Limb (tissue), 2 donors: ENCODE measurements around the gene LRRK1.

Source experiments
- DNase-seq, 2 donors: peaks; one replicate each; pipeline ENCODE4 v3.0.0-alpha.2; 2016; ENCODE audit errors: extremely low spot score in 2 of 2

LRRK1 gene

DNA sequence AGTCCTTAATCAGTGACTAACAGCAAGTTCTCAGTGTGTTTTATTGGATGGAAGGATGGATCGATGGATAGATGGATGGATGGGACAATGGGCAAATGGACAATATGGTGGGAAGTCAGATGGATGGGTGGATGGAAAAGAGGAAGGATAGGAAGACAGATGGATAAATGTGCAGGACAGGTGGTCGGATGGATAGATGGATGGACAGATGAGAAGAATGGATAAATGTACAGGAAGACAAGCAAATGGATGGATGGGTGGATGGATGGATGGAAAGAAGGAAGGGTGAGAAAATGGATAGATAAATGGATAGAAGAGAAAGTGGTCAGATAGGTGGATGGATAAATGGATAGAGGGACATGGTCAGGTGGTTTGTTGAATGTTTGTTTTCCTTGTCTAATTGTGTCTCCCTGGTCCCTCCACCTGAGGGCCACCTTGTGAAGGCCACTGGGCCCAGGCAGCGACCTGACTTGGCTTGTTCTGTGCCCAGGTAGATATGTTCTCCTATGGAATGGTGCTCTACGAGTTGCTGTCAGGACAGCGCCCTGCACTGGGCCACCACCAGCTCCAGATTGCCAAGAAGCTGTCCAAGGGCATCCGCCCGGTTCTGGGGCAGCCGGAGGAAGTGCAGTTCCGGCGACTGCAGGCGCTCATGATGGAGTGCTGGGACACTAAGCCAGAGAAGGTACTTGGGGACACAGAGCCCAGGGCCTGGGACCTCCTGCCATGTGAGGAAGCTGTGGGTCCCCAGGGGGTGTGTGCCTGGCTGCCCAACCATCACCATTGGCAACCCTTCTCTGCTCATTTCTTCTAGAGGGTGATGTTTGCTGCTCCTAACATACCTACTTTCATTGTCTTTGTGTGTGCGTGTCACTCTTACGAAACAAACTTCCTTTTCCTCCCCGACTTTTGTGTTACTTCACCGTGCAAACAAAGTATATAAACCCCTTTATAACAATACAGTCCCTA lies 137.5 kb downstream of the LRRK1 start:
- no peak for DNase-seq

DNA sequence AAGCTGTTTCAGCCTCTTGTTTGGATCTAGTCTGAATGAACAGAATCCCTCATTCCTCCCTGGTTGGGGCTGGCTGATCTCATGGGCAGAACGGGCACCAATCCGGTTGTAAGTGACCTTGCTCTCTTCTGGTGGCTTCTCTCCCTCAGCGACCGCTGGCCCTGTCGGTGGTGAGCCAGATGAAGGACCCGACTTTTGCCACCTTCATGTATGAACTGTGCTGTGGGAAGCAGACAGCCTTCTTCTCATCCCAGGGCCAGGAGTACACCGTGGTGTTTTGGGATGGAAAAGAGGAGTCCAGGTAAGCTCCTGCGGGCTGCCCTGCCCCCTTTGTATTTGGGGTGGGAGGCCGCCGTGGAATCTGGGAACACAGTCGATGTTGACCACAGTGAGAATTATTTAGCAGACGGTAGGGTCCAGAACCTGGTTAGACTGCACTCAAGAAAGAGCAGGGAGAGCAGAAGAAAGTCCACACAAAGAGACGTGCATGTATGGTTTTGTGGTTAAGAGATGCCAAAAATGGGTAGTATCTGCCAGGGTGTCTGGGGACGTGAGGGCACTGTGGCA lies 138.8 kb downstream of the LRRK1 start:
- peak in 1 of 2 donors; percentile 3 for DNase-seq

DNA sequence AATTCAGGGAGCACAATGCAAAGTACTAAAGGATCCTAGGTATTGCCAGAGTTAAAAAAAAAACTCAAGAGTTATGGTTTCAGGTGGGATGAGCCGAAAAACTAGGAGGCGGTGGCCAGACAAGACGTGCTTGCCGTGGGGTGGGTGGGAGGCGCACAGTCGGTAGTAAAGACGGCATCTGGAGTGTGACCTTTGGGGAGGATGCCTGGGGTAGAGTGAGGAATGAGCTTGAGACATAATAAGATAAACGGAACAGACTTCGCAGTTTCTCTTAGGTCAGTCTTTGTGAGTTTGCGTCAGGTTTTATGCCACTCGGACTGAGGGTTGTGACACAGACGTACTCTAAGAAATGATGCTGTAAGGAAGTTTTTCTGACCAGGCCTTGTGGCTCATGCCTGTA lies 139.6 kb downstream of the LRRK1 start:
- DNase-seq: peak in 1 of 2 donors; percentile 7

DNA sequence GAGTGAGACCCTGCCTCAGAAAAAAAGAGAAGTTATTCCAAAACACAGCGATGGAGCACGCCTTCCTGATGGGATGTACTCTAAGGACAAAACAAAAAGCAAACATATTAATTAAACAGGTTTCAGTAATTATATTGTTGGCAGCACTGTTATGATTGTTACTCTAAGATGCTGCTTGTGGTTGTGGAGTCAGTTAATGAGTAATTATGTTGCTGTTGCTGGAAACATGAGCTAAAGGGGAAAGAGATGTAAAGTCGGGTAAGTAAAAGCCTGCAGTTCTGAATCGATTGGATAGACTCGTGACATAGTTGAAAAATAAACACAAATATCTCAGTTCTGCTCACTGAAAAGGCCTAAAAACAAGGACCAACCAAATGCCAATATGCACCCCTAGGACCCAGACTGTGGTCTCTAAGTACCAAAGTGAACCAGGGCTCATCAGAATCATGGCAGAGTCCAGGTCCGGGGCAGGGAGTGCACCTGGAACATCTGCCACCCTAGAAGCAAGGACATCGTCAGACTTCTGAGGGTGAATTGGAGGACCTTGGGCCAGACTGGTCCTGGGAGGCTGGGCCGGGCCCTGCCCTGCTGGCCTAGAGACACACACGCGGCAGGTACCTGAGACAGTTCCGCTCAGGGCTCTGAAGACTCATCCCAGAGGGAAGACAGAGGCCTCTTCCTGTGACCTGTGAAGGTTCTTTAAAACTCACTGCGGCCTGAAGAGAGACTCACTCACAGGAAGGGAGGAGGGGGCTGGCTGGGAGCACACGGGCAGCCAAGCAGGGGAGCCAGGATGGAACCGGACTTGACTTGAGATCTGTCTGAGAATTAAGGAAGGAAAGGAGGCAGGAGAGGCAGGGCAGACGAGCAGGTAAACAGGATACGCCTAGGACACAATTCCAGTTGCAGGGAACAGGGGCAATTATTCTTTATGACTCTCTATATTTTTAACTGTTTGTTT lies 140.5 kb downstream of the LRRK1 start:
- peak in 1 of 2 donors; percentile 12 for DNase-seq

DNA sequence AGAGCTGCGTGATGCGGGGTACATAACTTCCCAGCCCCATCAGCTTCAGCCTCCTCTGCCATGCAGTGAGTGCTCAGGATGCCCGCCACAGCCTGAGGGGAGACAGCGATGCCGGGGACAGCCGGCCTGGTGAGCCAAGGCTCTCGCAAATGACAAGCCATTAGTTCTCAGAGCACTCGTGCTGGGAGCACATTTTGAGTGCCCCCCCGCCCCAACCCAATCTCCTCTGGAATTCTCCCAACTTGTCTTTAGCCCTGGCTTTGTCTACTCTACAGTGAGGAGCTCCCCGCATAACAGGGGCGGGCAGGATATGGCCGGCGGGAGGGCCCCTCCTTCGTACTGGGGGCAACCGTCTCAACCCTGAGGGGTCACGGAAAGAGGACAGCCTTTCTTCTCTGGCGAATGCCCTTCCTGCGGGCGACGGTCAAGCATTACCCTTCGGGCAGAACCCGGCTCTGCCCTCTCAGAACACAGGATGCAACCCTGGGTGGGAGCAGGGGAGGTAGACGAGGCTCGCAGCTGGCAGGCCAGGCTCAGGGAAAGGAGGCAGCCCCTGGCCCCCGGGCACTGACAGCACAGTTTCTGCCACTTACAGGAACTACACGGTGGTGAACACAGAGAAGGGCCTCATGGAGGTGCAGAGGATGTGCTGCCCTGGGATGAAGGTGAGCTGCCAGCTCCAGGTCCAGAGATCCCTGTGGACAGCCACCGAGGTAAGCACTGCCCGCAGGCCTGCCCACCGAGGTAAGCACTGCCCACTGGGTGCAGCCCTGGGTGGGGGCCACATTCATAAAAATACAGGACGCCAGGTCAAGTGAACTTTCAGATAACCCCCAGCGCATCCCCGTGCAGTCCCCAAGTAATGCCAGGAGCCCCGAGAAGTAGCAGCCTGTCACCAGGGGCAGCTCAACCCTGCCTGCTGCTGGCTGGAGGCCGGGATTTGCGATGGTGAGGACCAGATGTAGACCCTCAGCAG lies 141.7 kb downstream of the LRRK1 start:
- DNase-seq: peak in 1 of 2 donors; percentile 30

DNA sequence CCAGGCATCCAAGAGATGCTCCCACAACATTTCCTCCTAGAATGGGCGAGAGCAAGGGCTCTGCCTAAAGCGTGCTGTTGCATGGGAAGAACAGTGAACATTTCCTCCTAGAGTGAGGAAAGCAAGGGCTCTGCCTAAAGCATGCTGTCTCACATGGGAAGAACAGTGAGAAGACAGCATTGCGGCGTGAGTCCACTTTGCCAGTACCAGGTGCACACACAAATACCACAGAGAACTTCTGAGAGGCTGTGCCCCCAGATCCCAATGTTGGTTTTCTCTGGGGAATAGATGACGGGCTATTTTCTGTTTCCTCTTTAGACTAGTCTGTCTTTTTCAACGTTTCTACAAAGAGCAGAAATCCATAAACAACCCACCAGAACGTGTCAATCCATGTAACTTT lies 142.9 kb downstream of the LRRK1 start:
- peak in 1 of 2 donors; percentile 12 for DNase-seq

DNA sequence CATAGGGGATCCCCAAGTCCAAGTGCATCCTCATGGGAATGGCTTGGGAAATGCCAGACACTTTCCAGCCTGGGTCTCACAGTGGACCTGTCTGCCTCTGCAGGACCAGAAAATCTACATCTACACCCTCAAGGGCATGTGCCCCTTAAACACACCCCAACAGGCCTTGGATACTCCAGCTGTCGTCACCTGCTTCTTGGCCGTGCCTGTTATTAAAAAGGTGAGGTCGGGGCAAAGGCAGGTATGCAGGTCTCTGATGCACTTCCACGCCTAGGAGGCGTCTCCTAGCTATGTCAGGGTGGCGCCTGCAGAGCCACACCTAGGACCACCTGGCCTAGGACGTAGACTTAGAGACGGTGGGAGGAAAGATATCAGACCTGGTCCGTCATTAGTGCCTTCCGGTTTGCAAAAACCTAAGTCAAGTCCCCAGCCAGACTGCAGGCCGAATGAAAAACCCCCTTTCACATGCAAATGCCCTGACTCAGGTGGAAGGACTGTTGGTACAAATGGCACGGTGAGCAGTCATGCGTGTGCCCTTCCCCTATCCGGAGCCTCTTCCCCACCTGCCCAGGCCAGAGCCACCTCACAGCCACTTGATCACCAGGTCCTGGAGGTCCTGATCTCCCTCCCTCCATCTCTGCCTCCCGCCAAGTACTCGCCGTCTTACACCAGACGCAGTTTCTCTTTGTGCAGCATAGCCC lies 143.5 kb downstream of the LRRK1 start:
- peak in 1 of 2 donors; percentile 23 for DNase-seq

DNA sequence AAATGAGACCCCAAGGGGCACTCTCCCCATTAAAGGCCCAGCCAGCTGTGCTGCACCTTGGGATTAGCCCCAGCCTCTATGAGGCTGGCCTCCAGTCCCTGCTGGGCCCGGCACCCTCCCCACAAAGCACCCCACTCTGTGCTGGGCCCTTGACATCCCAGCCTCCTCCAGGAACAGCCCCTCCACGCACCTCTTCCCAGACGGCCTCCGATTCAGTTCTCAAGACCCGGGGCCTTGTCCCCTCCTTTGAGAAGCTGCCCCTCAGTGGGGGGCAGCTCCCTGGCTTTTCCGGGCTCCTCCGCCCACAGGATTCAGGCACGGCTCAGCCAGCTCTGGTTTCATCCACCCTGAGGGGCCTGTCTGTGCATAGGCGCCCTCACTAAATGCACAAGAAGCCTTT lies 144.1 kb downstream of the LRRK1 start:
- no peak for DNase-seq

DNA sequence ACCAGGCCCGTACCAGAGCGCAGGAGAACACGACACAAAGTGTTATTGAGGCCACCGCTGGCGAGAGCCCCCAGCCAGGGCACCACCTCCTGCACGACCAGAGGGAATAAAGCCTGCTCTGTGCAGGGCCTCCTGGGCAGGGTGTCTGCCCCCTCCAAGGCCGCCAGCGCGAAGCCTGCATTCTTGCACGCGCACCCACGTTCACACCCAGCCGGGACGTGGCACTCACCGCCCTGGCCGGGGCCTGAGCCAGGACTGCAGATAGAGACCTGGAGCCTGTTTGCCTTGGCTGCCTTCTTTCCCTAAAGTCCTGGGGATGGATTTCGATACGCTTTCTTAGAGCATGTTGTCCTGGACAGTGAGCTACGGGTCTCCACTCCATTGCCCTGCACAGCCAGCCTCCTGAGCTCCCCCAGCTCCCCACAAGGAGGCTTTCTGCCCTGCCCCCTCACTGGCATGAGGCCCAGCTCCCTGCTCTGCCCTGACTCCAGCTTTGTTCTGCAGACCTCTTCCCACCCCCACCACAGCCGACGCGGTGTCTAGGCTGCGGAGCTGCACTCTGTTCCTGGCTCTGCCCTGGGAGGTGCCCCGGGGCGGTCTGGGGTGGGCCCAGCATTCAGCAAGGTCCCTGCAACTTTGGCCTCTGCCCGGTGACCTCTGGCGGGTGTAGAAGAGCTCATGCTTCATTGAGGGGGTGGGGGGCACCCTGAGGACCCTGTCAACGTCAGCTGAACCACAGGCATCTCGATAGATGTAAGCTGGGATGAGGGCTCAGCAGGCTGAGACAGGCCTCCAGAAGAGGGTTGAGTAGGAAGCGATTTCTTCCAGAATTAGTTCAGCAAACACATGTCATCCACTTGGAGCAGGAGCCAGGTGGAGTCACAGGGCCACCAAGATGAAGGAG lies 145.0 kb downstream of the LRRK1 start:
- peak; percentile 32 to 75 for DNase-seq

DNA sequence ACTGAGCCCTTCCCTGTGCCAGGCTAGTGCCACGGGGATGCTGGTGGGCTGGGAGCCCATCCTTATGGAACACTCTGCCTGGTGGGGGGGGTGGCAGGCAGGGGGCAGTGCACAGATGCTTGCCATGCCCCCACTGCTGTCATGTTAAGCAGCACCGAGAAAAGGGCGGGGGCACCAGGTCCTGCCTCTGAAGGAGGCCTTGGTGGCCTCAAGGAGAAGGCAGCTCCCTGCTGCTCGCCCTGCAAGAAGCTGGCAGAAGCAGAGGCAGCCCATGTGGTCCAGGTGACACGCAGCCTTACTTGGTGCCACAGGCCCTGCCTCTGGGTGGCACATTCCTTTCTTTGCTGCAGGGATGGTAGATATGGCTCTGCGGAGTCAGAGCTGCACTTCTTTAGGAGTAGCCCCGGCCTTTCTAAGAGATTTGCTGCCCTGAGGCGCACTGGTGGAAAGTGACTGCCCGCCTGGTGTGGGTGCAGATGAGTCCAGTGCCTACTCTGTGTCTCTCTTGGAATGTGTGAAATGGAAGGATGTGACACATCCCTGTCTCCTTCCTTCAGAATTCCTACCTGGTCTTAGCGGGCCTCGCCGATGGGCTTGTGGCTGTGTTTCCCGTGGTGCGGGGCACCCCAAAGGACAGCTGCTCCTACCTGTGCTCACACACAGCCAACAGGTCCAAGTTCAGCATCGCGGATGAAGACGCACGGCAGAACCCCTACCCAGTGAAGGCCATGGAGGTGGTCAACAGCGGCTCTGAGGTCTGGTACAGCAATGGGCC lies 145.8 kb downstream of the LRRK1 start:
- DNase-seq: no peak

DNA sequence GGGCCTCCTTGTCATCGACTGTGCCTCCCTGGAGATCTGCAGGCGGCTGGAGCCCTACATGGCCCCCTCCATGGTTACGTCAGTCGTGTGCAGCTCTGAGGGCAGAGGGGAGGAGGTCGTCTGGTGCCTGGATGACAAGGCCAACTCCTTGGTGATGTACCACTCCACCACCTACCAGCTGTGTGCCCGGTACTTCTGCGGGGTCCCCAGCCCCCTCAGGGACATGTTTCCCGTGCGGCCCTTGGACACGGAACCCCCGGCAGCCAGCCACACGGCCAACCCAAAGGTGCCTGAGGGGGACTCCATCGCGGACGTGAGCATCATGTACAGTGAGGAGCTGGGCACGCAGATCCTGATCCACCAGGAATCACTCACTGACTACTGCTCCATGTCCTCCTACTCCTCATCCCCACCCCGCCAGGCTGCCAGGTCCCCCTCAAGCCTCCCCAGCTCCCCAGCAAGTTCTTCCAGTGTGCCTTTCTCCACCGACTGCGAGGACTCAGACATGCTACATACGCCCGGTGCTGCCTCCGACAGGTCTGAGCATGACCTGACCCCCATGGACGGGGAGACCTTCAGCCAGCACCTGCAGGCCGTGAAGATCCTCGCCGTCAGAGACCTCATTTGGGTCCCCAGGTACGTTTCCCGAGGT lies 146.5 kb downstream of the LRRK1 start:
- no peak for DNase-seq

DNA sequence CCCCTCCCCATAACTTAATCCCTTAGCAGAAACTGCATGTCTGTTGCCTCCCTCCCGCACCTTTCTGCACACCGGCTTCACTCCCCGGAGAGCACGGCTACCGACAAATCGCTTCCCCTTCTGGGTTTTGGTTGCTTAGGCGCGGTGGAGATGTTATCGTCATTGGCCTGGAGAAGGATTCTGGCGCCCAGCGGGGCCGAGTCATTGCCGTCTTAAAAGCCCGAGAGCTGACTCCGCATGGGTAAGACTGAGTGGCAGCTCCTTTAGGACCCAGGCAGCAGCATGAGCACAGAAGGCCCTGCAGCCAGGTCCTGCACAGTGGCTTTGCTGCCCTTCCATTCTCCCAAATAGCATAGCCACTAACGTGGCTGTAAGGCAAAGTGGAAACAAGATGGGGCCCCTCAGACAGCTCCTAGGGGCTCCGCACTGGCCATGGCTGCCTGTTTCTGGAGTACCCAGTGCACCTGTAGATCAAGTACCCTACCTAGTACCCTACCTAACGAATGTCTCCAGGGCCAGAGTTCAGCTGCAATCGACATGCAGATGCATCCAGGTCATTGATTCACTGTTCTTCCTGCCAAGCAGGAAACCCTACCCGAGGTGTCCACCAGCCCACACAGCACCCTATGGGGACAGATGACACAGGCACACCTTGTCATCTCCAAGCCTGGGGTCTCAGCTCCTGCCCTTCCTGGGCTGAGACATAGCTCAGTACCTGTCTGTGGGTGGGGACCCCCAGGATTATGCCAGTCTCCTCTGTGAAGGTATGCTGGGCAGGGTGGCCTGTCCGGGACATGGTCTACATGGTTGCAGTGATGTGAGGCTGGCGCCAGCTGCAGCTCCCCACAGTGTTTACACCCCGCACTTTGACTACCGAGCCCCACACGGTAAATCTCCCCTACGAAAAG lies 147.6 kb downstream of the LRRK1 start:
- DNase-seq: no peak

DNA sequence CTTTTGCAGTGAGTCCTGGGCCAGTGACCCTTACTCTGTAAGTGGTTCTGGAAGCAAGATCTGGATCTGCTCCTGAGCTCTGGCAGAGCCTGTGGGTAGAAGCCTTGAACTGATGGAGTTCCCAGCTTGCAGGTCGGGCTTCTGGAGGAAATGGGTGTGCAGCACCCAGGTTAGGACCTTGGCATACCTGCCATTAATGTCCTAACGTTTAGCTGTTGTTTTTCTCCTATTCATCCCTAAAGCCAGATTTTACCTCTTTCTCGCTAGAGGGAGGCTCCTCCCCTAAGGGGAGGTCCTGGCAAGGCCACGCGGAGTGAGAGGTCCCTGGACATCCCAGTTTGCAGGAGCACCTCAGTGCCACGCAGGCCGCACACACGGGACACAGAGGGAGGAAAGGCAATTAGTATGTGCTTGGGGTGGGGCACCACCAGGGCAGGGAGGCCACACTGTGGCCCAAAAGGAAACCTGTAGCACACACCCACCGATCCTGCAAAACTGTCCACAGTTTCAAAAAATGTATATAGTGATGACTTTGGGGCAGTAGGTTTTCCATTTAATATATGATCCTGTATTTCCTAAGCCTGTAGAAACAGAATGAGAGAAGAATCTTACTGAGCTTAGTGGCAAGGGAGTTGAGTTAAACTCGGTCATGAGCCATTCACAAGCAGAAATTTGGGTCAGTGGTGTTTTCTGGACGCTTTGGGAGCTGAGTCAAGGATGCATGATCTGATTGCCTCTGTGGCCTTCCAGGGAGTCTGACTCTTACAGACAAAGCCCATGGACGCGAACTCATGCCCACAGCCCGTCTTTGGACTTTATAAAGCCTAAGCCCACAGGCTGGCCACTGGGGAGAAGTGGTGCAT lies 148.7 kb downstream of the LRRK1 start:
- DNase-seq: no peak

DNA sequence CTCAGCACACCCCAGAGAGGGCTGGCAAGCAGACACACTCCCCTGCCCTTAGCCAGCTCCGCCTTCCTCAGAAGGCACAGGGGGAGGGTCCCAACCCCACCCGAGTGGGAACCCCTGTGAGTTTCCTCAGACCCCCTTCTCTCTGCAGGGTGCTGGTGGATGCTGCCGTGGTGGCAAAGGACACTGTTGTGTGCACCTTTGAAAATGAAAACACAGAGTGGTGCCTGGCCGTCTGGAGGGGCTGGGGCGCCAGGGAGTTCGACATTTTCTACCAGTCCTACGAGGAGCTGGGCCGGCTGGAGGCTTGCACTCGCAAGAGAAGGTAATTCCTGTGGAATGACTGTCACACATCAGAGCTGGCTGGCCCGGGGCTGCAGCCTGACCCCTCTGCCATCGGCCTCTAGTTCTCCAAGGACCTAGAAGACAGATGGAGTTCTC lies 149.4 kb downstream of the LRRK1 start:
- no peak for DNase-seq

DNA sequence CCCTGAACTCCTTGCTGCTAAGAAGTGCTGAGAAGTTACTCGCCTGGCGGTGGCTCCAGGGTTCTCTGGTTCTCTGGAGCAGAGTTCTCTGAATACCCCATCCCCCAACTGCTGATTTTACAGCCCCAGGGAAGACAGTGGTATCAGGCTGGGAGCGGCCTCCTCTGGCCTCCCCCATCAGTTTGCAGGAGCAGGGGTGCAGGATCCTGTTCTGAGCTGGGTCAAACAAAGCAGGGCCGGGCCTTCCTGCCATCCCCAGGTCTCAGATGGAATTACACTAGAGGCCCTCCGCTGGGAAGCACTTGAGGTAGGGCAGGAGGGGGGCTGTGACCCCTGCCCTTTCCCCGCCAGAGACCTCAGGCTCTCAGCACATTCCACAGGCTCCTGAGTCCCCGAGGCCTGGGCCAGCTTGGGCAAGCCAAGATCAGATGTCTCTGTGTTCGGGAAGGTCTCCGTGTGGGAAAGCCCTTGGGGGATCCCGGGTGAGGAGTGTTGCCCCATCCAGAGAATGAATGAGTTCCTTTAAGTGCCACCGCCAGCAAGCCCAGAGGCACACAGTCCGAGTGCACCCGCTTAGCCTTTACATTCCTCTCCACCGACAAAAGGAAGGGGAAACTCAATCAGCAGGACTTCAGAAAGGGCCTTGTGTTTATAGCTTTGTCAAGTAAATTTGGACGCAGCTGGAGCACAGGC lies 149.9 kb downstream of the LRRK1 start:
- no peak for DNase-seq
